NT2/D1 (cell line): Measurements from ENCODE around the gene BLM.

Experiments
- DNase-seq: peaks from one replicate; pipeline ENCODE4 v3.0.0-alpha.2; 2011; ENCODE audit warnings: low read depth, low spot score
- H3K27me3 ChIP-seq: 2 replicates; pipeline ENCODE4 v1.6.0; 2011; ENCODE audit warnings: mild to moderate bottlenecking; ENCODE audit not compliant: insufficient read length, insufficient read depth
- H3K36me3 ChIP-seq: 2 replicates; pipeline ENCODE4 v1.6.1; 2011; ENCODE audit warnings: mild to moderate bottlenecking, low read length, mixed read lengths; ENCODE audit not compliant: insufficient read depth, insufficient read length
- H3K4me1 ChIP-seq: 2 replicates; pipeline ENCODE4 v1.5.1; 2011; ENCODE audit not compliant: insufficient read depth, insufficient read length
- H3K4me3 ChIP-seq: 2 replicates; pipeline ENCODE4 v1.5.1; 2011; ENCODE audit warnings: low read depth; ENCODE audit not compliant: insufficient read length
- H3K9ac ChIP-seq: 2 replicates; pipeline ENCODE4 v1.6.0; 2011; ENCODE audit warnings: low read depth; ENCODE audit not compliant: insufficient read length
- H3K9me3 ChIP-seq: 2 replicates; pipeline ENCODE4 v1.5.1; 2011; ENCODE audit warnings: mild to moderate bottlenecking, low read length; ENCODE audit not compliant: insufficient read depth
- SUZ12 ChIP-seq: IDR thresholded peaks from 2 replicates; pipeline ENCODE4 v1.6.1; 2011; ENCODE audit not compliant: insufficient read length, insufficient read depth; ENCODE audit errors: extremely low read depth
- YY1 ChIP-seq: IDR thresholded peaks from 2 replicates; pipeline ENCODE4 v1.6.1; 2011; ENCODE audit not compliant: insufficient read length, insufficient read depth
- ZNF274 ChIP-seq: IDR thresholded peaks from 2 replicates; pipeline ENCODE4 v1.6.1; 2011; ENCODE audit warnings: mild to moderate bottlenecking, low read depth, low read length

The BLM gene

DNA sequence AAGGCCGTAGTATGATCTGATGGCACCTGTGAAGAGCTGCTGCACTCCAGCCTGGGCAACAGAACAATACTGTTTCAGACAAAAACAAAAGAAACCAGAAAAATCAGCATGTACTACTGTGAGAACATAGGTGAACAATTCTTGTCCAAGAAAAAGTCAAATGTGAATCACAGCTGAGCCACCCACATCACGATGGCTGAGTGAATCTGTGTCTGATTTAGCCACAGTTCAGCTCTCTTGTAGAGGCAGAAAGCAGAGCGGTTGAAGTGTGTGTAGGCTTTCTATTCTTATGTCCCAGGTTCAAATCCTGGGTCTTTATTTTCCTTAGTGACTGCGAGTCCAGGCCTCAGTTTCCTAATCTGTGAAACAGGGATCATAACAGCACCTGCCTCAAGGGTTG is 146.8 kb downstream of the BLM start:
- Histone ChIP-seq H3K9ac (no peak overlapping the region), H3K36me3 (no peaks in the 10 kb centered on the region), H3K4me3 (no peak overlapping the region), H3K9me3 (no peaks in the 10 kb centered on the region), H3K27me3 (no peaks in the 10 kb centered on the region), H3K4me1 (peaks cover 18% of the 10 kb centered on the region)
- TF ChIP-seq YY1 (no peak), ZNF274 (no peak), SUZ12 (no peak)
- DNase-seq, result no peak

- Histone ChIP-seq H3K4me1 (peaks cover 20% of the 10 kb centered on the region), H3K27me3 (no peaks in the 10 kb centered on the region), H3K9me3 (no peaks in the 10 kb centered on the region), H3K4me3 (no peak overlapping the region), H3K36me3 (no peaks in the 10 kb centered on the region), H3K9ac (no peak overlapping the region)
- DNase-seq, result no peak
- TF ChIP-seq YY1 (no peak), ZNF274 (no peak), SUZ12 (no peak)
These were observed 147.4 kb downstream of the BLM start for GRCh38 chr15:90864507-90864906.

DNA sequence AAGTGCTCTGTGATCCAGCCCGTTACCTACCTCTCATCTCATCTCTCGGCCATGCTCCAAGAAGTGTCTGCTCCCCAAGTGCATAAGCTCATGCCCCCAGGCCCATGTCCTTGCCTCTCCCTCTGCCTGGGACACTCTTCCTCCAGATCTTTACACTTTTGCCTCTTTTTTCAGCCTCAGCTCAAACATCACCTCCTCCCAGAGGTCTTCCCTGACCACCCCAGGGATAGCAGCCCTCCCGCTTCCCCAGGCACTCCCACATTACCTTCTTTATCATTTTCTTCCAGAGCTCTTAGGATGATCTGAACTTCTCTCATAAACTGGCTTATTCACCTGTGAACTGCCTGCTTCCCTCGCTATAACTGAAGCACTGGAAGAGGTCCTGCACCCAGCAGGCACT is 148.6 kb downstream of the BLM start:
- H3K9ac ChIP-seq, result no peak overlapping the region
- H3K4me3 ChIP-seq, result no peak overlapping the region
- peaks cover 23% of the 10 kb centered on the region for H3K4me1 ChIP-seq
- no peaks in the 10 kb centered on the region for H3K9me3 ChIP-seq
- H3K36me3 ChIP-seq, result no peaks in the 10 kb centered on the region
- H3K27me3 ChIP-seq, result no peaks in the 10 kb centered on the region
- TF ChIP-seq YY1 (no peak), ZNF274 (no peak), SUZ12 (no peak)
- DNase-seq, result no peak
